ENCODE measurements around the gene LDAH. TPM values are rescaled to one million over a fixed set of nuclear protein-coding genes. Genes with fewer than 3 reads are reported as not detected.

Gene LDAH
- total RNA-seq, 1 donor, result 25.0 TPM

- no peak for TF ChIP-seq CTCF (IDR thresholded peaks at IDR 0.05; ENCODE audit: insufficient read depth, low read depth, low read length)
- no peak for DNase-seq (ENCODE audit: low read depth)
- no peak overlapping the region for H3K4me3 ChIP-seq (ENCODE audit: low read depth, low read length)
Observed at GRCh38 chr2:20823917-20824316, 1.0 kb upstream of the LDAH start.

GRCh38 chr2:20818820-20819219 lies 4.1 kb downstream of the LDAH start:
- no peak for TF ChIP-seq CTCF (IDR thresholded peaks at IDR 0.05; ENCODE audit: insufficient read depth, low read depth, low read length)
- peak; percentile 45 for DNase-seq (ENCODE audit: low read depth)
- no peak overlapping the region for H3K4me3 ChIP-seq (ENCODE audit: low read depth, low read length)

- no peak overlapping the region for H3K4me3 ChIP-seq (ENCODE audit: low read depth, low read length)
- no peak for TF ChIP-seq CTCF (IDR thresholded peaks at IDR 0.05; ENCODE audit: insufficient read depth, low read depth, low read length)
Observed at GRCh38 chr2:20815216-20815615, 7.7 kb downstream of the LDAH start.

GRCh38 chr2:20812779-20813178 lies 10.1 kb downstream of the LDAH start:
- DNase-seq (ENCODE audit: low read depth), result no peak
- no peak for TF ChIP-seq CTCF (IDR thresholded peaks at IDR 0.05; ENCODE audit: insufficient read depth, low read depth, low read length)
- no peak overlapping the region for H3K4me3 ChIP-seq (ENCODE audit: low read depth, low read length)

More at GRCh38 chr2:20815216-20815615, 7.7 kb downstream of the LDAH start:
- no peak for DNase-seq (ENCODE audit: low read depth)

GRCh38 chr2:20806286-20806685 lies 16.6 kb downstream of the LDAH start:
- TF ChIP-seq CTCF (IDR thresholded peaks at IDR 0.05; ENCODE audit: insufficient read depth, low read depth, low read length), result no peak
- H3K4me3 ChIP-seq (ENCODE audit: low read depth, low read length), result no peak overlapping the region
- no peak for DNase-seq (ENCODE audit: low read depth)

GRCh38 chr2:20803974-20804373 lies 18.9 kb downstream of the LDAH start:
- TF ChIP-seq CTCF (IDR thresholded peaks at IDR 0.05; ENCODE audit: insufficient read depth, low read depth, low read length), result no peak
- H3K4me3 ChIP-seq (ENCODE audit: low read depth, low read length), result no peak overlapping the region
- no peak for DNase-seq (ENCODE audit: low read depth)

- no peak for TF ChIP-seq CTCF (IDR thresholded peaks at IDR 0.05; ENCODE audit: insufficient read depth, low read depth, low read length)
- no peak for DNase-seq (ENCODE audit: low read depth)
- H3K4me3 ChIP-seq (ENCODE audit: low read depth, low read length), result no peak overlapping the region
Observed at GRCh38 chr2:20803226-20803682, 19.6 kb downstream of the LDAH start.

Measured in fibroblast of villous mesenchyme (primary cell).